GM21390 (cell line): Measurements from ENCODE around the gene SGO2.
"Not testable (repeated sequence)": the region's sequence is repeated elsewhere in the genome, so short reads cannot be mapped to it uniquely, and the experiment has no call there.

Experiments
- ATAC-seq: cut with Tn5 transposase; IDR thresholded peaks from one replicate; pipeline ENCODE4 v1.9.1; 2021; ENCODE audit not compliant: unreplicated experiment

SGO2 gene

DNA sequence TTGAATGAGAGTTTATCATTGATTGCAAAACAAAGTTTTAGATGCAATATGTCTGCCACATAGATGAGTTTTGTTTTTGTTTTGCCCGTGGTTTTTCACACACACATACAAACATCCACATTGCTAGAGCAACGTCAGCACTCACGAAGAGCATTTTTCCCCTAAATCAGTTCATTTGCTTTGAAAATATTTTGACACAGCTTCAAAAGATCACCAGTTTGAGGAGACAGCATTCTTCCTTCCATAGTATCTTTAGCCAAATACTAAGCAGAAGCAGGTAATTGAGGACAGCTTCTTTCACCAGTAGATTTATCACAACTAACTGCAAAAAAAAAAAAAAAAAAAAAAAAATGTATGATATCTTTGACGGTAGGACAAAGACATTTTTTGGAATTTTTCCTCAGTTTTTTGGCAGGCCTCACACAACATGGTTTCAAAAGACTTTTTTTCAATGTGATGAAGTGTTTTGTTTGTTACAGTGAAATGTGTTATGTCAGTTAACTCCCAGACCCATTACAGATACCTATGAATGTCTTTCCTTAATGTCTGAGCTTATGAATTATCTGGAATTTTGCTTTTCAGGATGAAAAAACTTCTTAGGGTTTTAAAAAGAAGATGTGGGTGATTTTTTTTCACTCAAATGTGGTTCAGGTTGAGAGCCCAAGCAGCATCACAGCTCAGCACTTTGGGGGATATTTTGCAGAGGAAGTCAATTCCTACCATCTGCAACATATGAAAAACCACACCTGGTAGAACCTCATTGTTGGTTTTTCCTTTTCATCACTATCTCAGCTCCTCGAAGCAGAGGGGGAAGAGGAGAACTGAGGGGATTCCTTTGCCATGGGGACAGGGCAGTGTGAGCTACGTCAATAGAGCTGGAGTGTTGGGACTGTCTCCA is 91.4 kb downstream of the SGO2 start:
- ATAC-seq, result no peak

DNA sequence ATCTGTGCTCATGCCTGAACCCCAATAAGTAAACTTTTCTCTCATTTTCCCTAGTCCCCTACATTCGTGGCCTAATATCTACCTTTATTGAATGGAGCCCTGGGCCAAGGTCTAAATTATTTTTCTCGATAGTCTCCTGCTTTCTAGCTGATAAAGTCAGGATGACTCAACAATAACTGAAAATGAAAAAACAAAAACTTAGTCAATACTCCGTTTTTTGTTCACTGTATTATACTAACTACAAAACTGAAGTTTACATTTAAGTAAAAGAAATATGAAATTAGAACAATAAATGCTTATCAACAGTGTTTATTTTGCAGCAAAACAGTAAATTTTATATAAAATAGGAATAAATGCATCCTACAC is 92.0 kb downstream of the SGO2 start:
- no peak for ATAC-seq

DNA sequence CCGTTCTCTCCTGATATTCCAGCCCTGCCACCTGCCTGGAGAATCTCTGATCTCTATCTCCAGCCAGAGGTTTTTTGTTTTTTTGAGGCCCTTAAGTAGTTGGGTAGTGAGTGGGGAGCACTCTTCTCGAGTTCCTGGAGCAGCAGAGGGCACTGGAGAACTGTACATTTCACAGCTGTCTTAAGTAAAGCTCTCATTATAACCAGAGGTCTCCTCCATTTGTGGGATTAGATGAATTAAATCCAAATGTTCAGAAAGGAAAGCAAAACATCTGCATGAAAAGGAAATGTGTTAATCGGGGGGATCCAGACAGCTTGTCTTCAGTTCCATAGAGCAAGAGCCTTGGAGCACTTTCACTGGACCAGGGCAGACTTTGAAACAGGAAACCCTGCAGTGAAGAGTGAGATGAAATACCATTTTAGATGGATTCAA is 92.6 kb downstream of the SGO2 start:
- no peak for ATAC-seq

DNA sequence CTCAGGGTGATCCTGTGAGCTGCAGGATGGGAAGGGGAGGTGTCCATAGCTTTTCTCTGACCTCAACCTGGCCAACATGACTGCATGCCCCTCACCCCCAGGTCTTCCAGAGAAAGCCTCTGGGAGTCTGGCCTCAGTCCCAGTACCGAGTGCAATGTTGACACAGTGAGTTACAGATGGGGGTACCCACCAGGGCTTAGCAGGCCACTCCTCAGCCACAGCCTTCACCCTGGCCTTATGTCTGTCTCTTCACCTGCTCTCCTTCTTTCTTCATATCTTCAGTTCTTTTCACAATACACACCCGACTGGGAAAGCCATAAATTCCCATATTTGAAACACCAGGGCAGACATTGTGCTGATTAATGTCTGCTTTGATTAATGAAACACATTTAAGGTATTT is 93.3 kb downstream of the SGO2 start:
- no peak for ATAC-seq

DNA sequence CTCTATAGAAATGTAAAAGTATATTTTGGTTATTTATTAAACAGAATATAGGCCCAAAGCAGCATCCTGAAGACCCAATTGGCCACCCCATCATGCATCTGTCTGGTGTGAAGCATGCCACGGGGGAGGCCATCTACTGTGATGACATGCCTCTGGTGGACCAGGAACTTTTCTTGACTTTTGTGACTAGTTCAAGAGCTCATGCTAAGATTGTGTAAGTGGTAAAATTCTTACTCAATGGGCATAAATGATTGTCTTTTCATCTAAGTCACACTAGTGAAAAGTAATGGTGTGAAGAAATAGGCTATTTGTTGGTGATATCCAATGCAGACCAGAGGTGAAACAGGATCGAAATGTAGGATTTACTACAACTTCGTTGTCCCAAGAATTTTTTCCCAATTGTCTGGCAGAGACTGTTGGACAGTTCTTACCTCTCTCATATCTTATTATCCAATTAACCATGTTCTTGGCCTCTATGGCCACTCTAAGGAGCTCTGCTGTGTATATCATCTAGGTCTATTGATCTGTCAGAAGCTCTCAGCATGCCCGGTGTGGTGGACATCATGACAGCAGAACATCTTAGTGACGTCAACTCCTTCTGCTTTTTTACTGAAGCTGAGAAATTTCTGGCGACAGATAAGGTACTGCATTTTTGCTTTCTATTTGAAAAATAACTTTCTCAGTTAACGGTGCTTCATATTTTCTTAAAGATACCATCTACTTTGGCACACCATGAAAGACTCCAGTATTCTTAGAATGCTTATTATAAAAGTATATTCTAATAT is 94.8 kb downstream of the SGO2 start:
- ATAC-seq, result no peak

DNA sequence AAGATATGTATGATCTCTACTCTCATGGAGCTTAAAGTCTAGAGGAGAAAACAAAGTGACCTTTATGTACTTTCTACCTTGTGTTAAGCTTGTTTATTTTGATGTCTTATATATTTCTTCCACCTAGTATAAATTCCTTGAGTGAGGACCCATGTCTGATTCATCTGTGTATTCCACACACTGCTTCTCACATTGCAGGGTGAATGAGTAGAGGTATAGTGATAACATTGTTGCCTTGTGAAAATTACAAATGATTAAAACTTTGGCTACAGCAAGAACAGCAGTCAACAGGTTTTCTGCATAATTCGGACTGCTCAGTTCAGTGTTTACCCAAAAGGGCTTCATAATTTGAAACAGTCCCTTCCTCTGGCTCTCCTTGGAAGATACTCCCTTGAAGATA is 96.1 kb downstream of the SGO2 start:
- no peak for ATAC-seq

DNA sequence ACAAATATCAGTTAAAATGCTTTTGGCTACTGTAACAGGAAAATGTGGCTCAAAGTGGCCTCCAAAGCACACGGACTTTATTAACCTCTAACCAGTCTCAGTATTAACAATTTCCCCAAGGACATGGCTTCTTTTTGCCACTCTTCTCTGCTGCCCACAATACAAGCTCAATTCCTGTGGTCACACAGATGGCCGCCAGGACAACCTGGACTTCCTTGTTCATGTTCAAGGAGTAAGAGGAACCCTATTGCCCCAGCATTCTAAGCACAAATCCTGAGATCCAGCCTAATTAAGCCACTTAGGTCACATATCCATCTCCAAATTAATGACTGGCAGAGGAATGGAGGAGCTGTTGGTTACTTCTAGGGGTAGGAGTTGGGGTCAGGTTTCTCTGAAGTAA is 98.0 kb downstream of the SGO2 start:
- no peak for ATAC-seq

DNA sequence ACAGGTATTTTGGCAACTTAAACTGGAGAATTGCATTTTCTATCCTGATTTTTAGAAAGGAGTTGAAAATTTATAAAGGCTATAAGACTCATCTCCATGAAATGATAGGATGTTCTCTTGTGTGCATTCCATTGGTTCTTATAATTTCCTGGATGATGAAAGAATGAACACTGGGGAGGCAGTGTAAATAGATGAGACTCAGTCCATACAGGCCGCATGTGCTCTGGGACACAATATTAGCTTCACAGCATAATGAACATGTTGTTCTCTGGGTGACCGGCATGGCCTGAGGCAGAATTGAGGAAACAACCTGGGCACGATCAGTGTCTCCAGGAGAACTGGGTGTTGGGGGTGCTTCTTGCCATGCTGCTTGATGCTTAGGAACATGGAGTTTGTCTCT is 98.7 kb downstream of the SGO2 start:
- ATAC-seq, result no peak

DNA sequence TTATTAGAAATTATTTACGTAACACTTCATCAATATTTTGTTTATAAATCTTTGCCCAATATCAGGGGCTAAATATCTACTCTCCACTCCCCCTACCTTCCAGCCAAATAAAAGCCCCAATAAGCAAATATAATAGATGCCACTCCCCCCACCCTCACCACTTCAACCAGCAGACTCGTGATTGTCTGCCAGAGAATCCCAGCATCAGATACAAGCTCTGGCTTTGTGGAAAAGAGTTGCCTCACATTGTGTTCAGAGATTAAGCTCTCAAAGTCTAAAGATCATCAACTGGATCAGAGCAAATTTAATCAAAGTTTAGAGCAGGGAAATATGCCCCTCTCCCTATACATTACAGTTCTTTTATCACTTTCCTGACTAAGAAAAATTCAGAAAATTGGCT is 99.3 kb downstream of the SGO2 start:
- ATAC-seq, result no peak

DNA sequence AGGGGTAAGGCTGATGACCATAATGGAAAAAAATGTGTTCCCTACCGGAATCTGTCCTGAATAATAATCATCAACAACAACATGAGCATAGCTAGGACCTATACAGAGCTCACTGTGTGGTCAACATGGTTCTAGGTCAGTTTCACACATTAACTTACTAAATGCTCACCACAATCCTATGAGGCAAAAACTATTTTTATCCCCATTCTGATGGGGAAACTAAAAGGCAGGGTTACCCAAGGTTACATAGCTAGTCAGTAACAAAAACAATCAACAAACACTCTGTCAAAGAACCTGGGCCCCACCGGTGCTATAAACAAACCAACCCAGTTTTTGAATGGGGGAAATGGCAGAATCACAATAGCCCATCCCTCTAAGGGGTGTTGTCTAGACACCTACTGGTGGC is 100.0 kb downstream of the SGO2 start:
- no peak for ATAC-seq

DNA sequence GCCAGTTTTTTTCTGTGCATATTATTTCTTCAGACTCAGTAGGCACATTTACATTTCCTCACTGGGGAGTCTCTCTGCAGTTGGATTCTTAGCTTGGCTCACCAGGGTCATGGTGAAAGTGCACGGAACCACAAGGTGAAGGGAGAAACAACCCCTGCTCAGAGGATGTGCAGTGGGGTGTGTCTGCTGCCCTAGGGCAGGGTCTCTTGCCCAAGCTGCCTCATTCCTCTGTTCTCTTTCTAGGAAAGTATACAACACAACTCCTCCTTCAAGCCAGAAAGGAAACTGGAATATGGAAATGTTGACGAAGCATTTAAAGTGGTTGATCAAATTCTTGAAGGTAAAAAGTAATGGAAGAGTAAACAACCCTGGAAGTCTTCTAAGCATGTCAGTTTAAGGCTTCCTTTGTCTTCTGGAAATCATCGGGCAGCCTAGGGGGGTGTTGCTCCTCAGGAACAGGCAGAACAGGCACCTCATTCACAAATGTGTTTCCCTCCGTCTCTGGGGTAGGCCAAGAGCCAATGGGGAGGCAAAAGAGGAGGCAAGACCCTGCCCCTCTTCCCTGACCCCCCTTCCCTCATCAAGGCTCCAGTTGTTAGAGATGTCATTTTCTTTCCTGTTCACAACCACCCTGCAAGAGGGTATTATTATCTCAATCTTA is 101.2 kb downstream of the SGO2 start:
- ATAC-seq, result no peak

DNA sequence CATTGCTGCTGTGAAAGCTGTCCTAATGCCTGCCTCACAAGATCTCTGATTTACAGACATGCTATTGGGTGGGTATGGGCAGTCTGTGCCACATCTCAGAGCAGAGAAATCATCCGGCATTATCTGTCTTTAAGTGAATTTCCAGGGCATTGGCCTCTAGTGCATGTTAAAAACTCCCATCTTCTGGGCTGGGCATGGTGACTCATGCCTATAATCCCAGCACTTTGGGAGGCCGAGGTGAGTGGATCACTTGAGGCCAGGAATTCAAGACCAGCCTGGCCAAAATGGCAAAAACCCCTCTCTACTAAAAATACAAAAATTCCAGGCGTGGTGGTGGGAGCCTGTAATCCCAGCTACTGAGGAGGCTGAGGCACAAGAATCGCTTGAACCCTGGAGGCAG is 102.5 kb downstream of the SGO2 start:
- ATAC-seq, result not testable (repeated sequence)

DNA sequence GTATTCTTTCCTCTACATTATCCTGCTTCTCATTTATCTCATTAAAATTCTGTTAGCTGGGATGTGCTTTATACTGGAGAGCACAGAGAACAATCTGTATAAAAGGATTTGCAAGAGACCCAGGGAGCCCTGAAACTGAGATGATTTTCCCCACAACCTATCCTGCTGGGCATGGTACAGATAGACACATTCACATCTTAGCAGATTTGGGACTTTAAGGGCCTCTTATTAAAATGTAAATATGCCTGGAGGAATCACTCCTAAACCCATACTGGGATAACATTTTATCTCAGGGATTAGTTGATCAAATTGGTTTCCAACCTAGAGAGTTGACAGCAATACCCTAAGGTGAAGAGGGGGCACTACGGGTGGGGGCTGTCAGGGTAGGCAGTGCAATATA is 105.3 kb downstream of the SGO2 start:
- ATAC-seq, result no peak
